ENCODE measurements around the gene IMMP2L.

Gene IMMP2L

GRCh38 chr7:111067251-111067650 lies 495.0 kb downstream of the IMMP2L start:
- DNase-seq: no peak

DNA sequence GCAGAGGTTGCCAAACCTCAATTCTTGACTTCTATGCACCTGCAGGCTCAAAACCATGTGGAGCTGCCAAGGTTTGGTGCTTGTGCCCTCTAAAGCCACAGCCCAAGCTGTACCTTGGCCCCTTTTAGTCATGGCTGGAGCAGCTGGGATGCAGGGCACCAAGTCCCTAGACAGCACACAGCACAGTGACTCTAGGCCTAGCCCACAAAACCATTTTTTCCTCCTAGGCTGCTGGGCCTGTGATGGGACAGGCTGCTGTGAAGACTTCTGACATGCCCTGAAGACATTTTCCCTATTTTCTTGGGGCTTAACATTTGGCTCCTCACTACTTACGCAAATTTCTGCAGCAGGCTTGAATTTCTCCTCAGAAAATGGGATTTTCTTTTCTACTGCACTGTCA lies 499.1 kb downstream of the IMMP2L start:
- DNase-seq: no peak

DNA sequence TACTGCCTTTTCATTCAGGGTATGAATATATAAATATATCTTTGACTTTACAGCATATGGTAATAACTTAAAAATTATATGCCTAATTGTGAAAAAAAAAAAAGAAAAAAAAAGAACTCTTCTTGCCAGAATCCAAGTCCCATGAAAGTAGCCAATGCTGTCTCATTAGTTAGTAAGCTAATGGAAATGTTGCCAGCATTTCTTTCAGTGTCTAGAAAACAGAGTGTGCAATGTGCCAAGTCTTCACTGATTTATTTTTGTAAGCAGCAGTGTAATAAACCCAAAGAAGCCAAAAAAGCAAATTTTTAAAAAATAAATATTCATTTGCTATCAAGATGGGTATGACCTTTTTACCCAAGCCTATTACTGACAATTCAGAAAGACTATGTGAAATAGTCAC lies 502.5 kb downstream of the IMMP2L start:
- DNase-seq: no peak

GRCh38 chr7:111057066-111057465 lies 505.2 kb downstream of the IMMP2L start:
- DNase-seq: no peak

- no peak for DNase-seq
These were observed 505.9 kb downstream of the IMMP2L start for GRCh38 chr7:111056371-111056770.

DNA sequence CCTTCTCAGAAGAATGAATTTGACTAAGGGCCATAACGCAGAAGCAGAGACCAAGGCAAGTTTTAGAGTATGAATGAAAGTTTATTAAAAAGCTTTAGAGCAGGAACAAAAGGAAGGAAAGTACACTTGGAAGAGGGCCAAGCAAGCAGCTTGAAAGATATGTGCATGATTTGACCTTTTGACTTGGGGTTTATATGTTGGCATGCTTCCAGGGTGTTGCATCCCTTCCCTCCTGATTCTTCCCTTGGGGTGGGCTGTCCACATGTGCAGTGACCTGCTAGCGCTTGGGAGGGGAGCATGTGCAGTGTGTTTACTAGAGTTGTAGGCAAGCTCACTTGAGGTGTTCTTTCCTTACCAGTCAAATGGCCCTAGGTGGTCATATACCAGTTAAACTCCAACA lies 509.3 kb downstream of the IMMP2L start:
- DNase-seq: no peak

- no peak for DNase-seq
These were observed 510.5 kb downstream of the IMMP2L start for GRCh38 chr7:111051832-111052231.

DNA sequence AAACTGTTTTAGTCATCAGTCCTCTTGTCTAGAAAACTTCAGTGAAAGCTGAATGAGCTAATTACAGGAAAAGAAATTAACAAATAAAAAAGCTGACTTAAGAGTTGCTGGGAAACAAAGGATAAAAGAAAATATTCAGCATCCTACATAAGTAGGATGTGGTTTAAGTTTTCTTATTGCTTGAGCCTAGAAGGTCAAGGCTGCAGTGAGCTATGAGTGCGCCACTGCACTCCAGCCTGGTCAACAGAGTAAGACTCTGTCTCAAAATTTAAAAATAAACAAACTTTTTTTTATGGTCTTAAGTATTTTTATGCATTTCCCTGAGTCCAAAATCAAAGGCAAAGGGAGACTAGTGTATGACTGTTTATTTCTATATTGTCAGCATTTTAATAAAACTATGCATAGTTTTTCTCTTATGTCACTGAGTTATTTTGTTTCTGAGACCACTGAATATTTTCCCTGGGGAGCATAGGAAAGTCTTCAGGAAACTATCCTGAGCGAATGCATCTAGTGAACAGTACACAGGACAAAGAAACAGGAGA lies 511.3 kb downstream of the IMMP2L start:
- DNase-seq: no peak

DNA sequence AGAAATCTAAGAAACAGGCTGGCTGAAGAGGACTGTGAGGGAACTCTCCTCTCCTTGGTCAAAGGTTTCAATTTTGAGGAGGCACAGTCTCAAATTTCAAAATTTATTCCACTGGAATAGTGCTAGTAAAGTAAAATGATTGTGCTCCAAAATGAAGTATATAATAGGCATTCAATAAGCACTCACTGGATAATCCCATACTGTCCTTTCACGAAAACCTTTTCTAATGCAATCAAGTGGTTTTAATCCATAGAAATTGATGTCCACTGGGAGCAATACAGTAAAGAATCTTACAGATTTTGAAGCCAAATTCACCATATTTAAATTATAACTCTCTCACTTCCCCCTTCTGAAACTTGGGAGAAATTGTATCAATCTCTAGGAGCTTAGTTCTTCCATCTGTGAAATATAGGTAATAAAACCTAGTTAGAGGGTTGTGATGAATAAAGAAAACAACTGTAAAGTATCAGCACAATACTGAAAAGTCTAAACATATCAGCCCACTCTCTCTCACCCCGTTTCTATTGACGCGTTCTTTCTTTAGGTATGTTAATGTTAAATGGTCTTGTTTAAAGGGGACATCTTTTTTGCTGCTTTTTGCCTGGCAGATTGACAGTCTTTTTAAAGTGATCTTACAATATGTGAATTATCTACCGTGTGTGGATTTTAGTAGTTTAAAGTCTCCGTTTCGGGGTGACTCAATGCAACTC lies 512.2 kb downstream of the IMMP2L start:
- no peak for DNase-seq

DNA sequence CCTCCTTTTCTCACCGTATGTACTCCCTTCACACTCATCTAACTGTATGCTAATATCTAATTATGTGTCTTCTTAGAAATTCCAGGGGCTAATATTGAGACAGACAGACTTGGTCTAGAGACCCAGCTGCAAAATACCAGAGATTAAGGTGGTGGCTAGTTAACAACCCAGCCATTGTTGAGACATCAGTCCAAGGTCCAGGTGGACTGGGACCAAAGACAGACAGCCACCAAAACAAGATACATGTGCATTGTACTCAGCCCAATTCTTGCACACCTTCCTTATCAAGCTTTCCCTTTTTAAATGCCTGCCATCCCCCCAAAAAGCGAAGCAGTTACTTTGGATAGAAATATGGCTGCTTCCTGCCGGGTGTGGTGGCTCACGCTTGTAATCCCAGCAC lies 514.7 kb downstream of the IMMP2L start:
- DNase-seq: no peak

DNA sequence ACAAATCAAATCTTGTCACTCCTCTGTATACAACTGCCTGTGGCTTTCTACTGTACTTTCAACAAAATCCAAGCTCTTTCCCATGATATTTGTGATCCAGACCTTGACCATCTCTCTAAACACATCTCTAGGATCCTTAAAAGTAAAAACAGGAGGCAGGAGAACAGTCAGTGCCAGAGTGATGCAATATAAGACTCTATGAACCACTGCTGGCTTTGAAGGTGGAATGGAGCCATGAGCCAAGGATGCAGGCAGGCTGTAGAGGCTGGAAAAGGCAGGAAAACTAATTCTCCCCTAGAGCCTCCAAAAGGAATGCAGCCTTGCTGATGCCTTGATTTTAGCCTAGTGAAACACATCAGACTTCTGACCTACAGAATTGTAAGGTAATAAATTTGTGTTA lies 516.8 kb downstream of the IMMP2L start:
- DNase-seq: no peak

- no peak for DNase-seq
These were observed 518.7 kb downstream of the IMMP2L start for GRCh38 chr7:111043561-111043960.

- DNase-seq: no peak
These were observed 519.5 kb downstream of the IMMP2L start for GRCh38 chr7:111042842-111043241.

DNA sequence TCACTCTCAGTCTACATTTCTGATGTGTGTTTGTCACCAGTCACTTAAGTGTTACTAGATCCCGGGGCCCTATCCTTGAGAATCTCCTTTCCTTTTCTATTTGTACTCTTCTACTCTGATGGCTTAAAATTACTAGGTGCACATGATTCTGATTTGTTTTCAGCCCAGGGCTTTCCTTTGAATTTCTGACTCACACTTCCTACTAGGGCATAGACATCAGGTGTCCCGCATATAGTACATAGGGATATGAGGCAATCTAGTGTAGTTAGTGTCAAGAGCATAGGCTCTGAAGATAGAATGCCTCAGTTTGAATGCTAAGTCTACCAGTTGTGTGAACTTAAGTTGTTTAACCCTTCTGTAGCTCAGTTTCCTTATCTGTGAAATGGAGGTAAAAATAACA lies 520.7 kb downstream of the IMMP2L start:
- DNase-seq: no peak

DNA sequence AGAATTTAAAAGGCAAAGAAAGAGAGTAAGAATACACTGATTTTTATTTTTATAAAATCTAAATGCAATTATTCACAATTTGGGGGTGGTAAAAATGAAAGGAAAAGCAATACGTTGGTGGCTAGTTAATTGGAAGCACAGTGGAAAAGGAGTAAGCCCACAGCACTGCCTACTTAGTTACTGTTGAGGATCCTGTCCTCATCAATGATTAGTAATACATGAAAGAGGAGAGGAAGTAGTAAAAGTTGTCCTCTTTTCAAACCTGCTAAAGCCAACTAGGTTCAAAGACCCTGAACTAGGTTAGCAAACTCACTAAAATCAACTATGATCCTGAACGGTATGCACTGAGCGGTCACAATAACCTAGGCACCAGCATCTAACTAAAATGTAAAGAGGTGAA lies 524.1 kb downstream of the IMMP2L start:
- no peak for DNase-seq

- no peak for DNase-seq
These were observed 530.4 kb downstream of the IMMP2L start for GRCh38 chr7:111031916-111032315.

DNA sequence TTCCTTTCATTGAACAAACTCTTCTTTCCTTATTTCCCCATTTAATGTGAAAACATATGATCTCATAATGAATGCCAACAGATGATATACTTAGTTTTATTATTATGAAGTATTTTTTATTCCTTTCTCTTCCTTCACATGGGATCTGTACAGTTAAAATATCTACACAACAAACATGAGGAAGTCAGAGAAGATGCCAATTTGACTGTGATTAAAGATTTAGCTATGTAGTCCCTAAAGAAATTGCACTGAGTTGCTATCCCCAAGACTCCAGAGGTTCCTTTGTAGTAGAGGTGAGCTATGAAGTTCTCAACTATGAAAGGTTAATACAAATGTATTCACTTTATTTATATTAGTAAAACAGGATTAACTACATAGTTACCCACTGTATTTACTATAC lies 532.0 kb downstream of the IMMP2L start:
- no peak for DNase-seq

- DNase-seq: no peak
These were observed 532.6 kb downstream of the IMMP2L start for GRCh38 chr7:111029574-111030251.

GRCh38 chr7:111029141-111029572 lies 533.1 kb downstream of the IMMP2L start:
- no peak for DNase-seq

GRCh38 chr7:111027396-111027795 lies 534.9 kb downstream of the IMMP2L start:
- no peak for DNase-seq

DNA sequence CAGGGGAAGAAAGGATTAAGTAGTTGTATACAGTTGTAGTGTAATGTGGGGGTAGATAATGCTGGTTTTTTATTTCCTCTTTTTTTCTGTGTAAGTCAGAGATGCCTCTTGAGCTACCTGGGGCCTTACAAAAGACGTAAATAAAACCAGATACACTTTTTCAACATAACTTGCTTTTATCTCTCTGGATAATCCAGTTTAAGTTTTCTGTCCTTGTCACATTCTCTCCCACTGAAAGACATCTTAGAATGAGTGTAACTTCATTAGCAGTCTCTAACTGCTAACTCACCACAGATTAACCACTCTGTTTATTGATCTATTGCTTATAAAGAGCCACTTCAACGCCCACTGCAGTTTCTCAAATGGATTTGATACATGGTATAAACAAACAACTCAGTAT lies 535.5 kb downstream of the IMMP2L start:
- no peak for DNase-seq

GRCh38 chr7:111026343-111026742 lies 535.9 kb downstream of the IMMP2L start:
- DNase-seq: no peak

- DNase-seq: no peak
These were observed 537.3 kb downstream of the IMMP2L start for GRCh38 chr7:111025006-111025405.

GRCh38 chr7:111018960-111019736 lies 543.1 kb downstream of the IMMP2L start:
- DNase-seq: peak; percentile 31
